Immature natural killer cell (primary cell): ENCODE data around the gene C19orf53. TPM values are rescaled to one million over a fixed set of nuclear protein-coding genes. Genes with fewer than 3 reads are reported as not detected.
A peak's percentile ranks its signal among the peaks of the same experiment; 100 is the strongest.

ENCODE experiments used
- DNase-seq, 3 donors: peaks; one replicate each; pipeline ENCODE4 v3.0.0; 2022; ENCODE audit warnings: mixed read lengths in 1 of 3
- H3K27ac Mint-ChIP-seq, 6 donors: one replicate each; pipeline ENCODE4 v1.8.0; 2020; ENCODE audit warnings: mixed read lengths in 6 of 6, mild to moderate bottlenecking in 5 of 6, inconsistent platforms in 4 of 6, moderate library complexity in 3 of 6
- H3K27me3 Mint-ChIP-seq, 3 donors: one replicate each; pipeline ENCODE4 v1.8.0; 2020 to 2021; ENCODE audit warnings: low read depth in 3 of 3, mild to moderate bottlenecking in 3 of 3, mixed read lengths in 3 of 3, moderate library complexity in 3 of 3, inconsistent platforms in 1 of 3
- H3K36me3 Mint-ChIP-seq, 3 donors: one replicate each; pipeline ENCODE4 v1.8.0; 2020; ENCODE audit warnings: mixed read lengths in 3 of 3, inconsistent platforms in 2 of 3, mild to moderate bottlenecking in 2 of 3
- H3K4me1 Mint-ChIP-seq, 2 donors: one replicate each; pipeline ENCODE4 v1.8.0; 2020; ENCODE audit warnings: inconsistent platforms in 2 of 2, mild to moderate bottlenecking in 2 of 2, mixed read lengths in 2 of 2, moderate library complexity in 1 of 2
- H3K4me3 Mint-ChIP-seq, 5 donors: one replicate each; pipeline ENCODE4 v1.8.0; 2020; ENCODE audit warnings: mild to moderate bottlenecking in 5 of 5, mixed read lengths in 5 of 5, inconsistent platforms in 3 of 5, moderate library complexity in 3 of 5
- H3K9me3 Mint-ChIP-seq, 6 donors: one replicate each; pipeline ENCODE4 v1.8.0; 2020; ENCODE audit warnings: mild to moderate bottlenecking in 6 of 6, mixed read lengths in 6 of 6, inconsistent platforms in 4 of 6, moderate library complexity in 3 of 6
- polyA plus RNA-seq, 3 donors: library from polyadenylated mRNA; unstranded; fragments of 300-500 nt; fragmentation: Illumina TruSeq; gene quantifications; one replicate each; pipeline ENCODE4 v1.2.3, GENCODE V29; 2021

Gene C19orf53
- polyA plus RNA-seq: 100 to 1,000 TPM; 178 to 259 (median 185) TPM

- peaks cover 4 to 25% (median 6%) of the 10 kb centered on the region in 3 donors for H3K36me3 Mint-ChIP-seq
- H3K4me3 Mint-ChIP-seq: peak within 1 kb of the TSS; percentile 94 to 100 (median 98)
- peaks cover 0 to 5% (median 5%) of the 10 kb centered on the region in 3 donors for H3K27me3 Mint-ChIP-seq
- no peaks in the 10 kb centered on the region for H3K9me3 Mint-ChIP-seq
- peak; percentile 82 to 86 (median 83) for DNase-seq
- peaks cover 28% of the 10 kb centered on the region in 2 donors for H3K4me1 Mint-ChIP-seq
- peak within 1 kb of the TSS; percentile 85 to 99 (median 96) for H3K27ac Mint-ChIP-seq
Observed at GRCh38 chr19:13774217-13775191, at the start of gene C19orf53. TSS of gene C19orf53 (plus strand) at chr19:13774456. CDS start at chr19:13774478, 22 bp downstream.

- peaks cover 0 to 6% (median under 1%) of the 10 kb centered on the region in 3 donors for H3K27me3 Mint-ChIP-seq
- no peak overlapping the region for H3K27ac Mint-ChIP-seq
- H3K36me3 Mint-ChIP-seq: no peaks in the 10 kb centered on the region
- no peak for DNase-seq
- no peaks in the 10 kb centered on the region for H3K9me3 Mint-ChIP-seq
- H3K4me1 Mint-ChIP-seq: peaks cover 6 to 7% of the 10 kb centered on the region in 2 donors
- no peak overlapping the region for H3K4me3 Mint-ChIP-seq
Observed at GRCh38 chr19:13726323-13726722, 47.9 kb upstream of the C19orf53 start.

GRCh38 chr19:13727798-13728197, 46.5 kb upstream of the C19orf53 start:
- H3K4me1 Mint-ChIP-seq: peaks cover 12 to 17% of the 10 kb centered on the region in 2 donors
- no peak overlapping the region for H3K27ac Mint-ChIP-seq
- peaks cover 0 to 6% (median 2%) of the 10 kb centered on the region in 3 donors for H3K27me3 Mint-ChIP-seq
- H3K36me3 Mint-ChIP-seq: no peaks in the 10 kb centered on the region
- no peaks in the 10 kb centered on the region for H3K9me3 Mint-ChIP-seq
- no peak overlapping the region for H3K4me3 Mint-ChIP-seq
- no peak for DNase-seq

GRCh38 chr19:13729859-13730258, 44.4 kb upstream of the C19orf53 start:
- Mint-ChIP-seq H3K9me3 (no peaks in the 10 kb centered on the region), H3K36me3 (no peaks in the 10 kb centered on the region)

GRCh38 chr19:13731147-13731964, 42.9 kb upstream of the C19orf53 start:
- Mint-ChIP-seq H3K36me3 (no peaks in the 10 kb centered on the region), H3K27me3 (peaks cover 0 to 2% (median 0%) of the 10 kb centered on the region in 3 donors), H3K4me3 (peak overlapping the region; percentile 86 to 91 (median 89)), H3K27ac (peak overlapping the region; percentile 15 to 97 (median 88)), H3K9me3 (no peaks in the 10 kb centered on the region), H3K4me1 (peaks cover 12 to 17% of the 10 kb centered on the region in 2 donors)
- peak; percentile 92 to 94 (median 92) for DNase-seq

More at GRCh38 chr19:13729859-13730258, 44.4 kb upstream of the C19orf53 start:
- Mint-ChIP-seq H3K4me1 (peaks cover 12 to 17% of the 10 kb centered on the region in 2 donors), H3K27ac (no peak overlapping the region), H3K27me3 (peaks cover 0 to 2% (median under 1%) of the 10 kb centered on the region in 3 donors), H3K4me3 (peak overlapping the region in 3 of 5 donors; percentile 6 to 18 (median 14))
- no peak for DNase-seq

- H3K27me3 Mint-ChIP-seq: peaks cover 0 to 2% (median 0%) of the 10 kb centered on the region in 3 donors
- H3K9me3 Mint-ChIP-seq: no peaks in the 10 kb centered on the region
- no peaks in the 10 kb centered on the region for H3K36me3 Mint-ChIP-seq
- peaks cover 12 to 17% of the 10 kb centered on the region in 2 donors for H3K4me1 Mint-ChIP-seq
- H3K4me3 Mint-ChIP-seq: peak overlapping the region in 3 of 5 donors; percentile 86 to 89 (median 87)
- H3K27ac Mint-ChIP-seq: no peak overlapping the region
- no peak for DNase-seq
Observed at GRCh38 chr19:13732337-13732736, 41.9 kb upstream of the C19orf53 start.

GRCh38 chr19:13734751-13735150, 39.5 kb upstream of the C19orf53 start:
- no peak overlapping the region for H3K27ac Mint-ChIP-seq
- peaks cover 12 to 17% of the 10 kb centered on the region in 2 donors for H3K4me1 Mint-ChIP-seq
- H3K4me3 Mint-ChIP-seq: no peak overlapping the region
- H3K36me3 Mint-ChIP-seq: no peaks in the 10 kb centered on the region
- no peaks in the 10 kb centered on the region for H3K9me3 Mint-ChIP-seq
- no peak for DNase-seq
- H3K27me3 Mint-ChIP-seq: peaks cover 2 to 4% (median 2%) of the 10 kb centered on the region in 3 donors

GRCh38 chr19:13738073-13738472, 36.2 kb upstream of the C19orf53 start:
- no peaks in the 10 kb centered on the region for H3K9me3 Mint-ChIP-seq
- H3K36me3 Mint-ChIP-seq: no peaks in the 10 kb centered on the region
- H3K27ac Mint-ChIP-seq: no peak overlapping the region
- H3K4me3 Mint-ChIP-seq: no peak overlapping the region
- H3K4me1 Mint-ChIP-seq: no peaks in the 10 kb centered on the region
- no peak for DNase-seq
- H3K27me3 Mint-ChIP-seq: peaks cover 0 to 4% (median 2%) of the 10 kb centered on the region in 3 donors

- Mint-ChIP-seq H3K27ac (no peak overlapping the region), H3K36me3 (no peaks in the 10 kb centered on the region), H3K4me1 (peaks cover 0 to 7% of the 10 kb centered on the region in 2 donors), H3K4me3 (no peak overlapping the region), H3K9me3 (no peaks in the 10 kb centered on the region), H3K27me3 (peaks cover 2 to 4% (median 2%) of the 10 kb centered on the region in 3 donors)
- no peak for DNase-seq
Observed at GRCh38 chr19:13741893-13742292, 32.4 kb upstream of the C19orf53 start.

- peaks cover 2 to 6% (median 3%) of the 10 kb centered on the region in 3 donors for H3K27me3 Mint-ChIP-seq
- no peaks in the 10 kb centered on the region for H3K36me3 Mint-ChIP-seq
- H3K27ac Mint-ChIP-seq: no peak overlapping the region
- DNase-seq: no peak
- no peak overlapping the region for H3K4me3 Mint-ChIP-seq
- H3K4me1 Mint-ChIP-seq: peaks cover 6 to 13% of the 10 kb centered on the region in 2 donors
- H3K9me3 Mint-ChIP-seq: no peaks in the 10 kb centered on the region
Observed at GRCh38 chr19:13742756-13743155, 31.5 kb upstream of the C19orf53 start.

GRCh38 chr19:13744174-13744573, 30.1 kb upstream of the C19orf53 start:
- peaks cover 17 to 26% of the 10 kb centered on the region in 2 donors for H3K4me1 Mint-ChIP-seq
- H3K9me3 Mint-ChIP-seq: no peaks in the 10 kb centered on the region
- no peak overlapping the region for H3K4me3 Mint-ChIP-seq
- no peaks in the 10 kb centered on the region for H3K36me3 Mint-ChIP-seq
- H3K27me3 Mint-ChIP-seq: peaks cover 2 to 3% (median 3%) of the 10 kb centered on the region in 3 donors
- DNase-seq: no peak
- H3K27ac Mint-ChIP-seq: no peak overlapping the region

GRCh38 chr19:13747098-13747453, 27.2 kb upstream of the C19orf53 start:
- H3K27me3 Mint-ChIP-seq: peaks cover 2 to 4% (median 3%) of the 10 kb centered on the region in 3 donors
- H3K36me3 Mint-ChIP-seq: no peaks in the 10 kb centered on the region
- peak overlapping the region; percentile 86 to 92 (median 88) for H3K4me3 Mint-ChIP-seq
- no peaks in the 10 kb centered on the region for H3K9me3 Mint-ChIP-seq
- H3K27ac Mint-ChIP-seq: peak overlapping the region; percentile 78 to 97 (median 93)
- no peak for DNase-seq
- peaks cover 26 to 35% of the 10 kb centered on the region in 2 donors for H3K4me1 Mint-ChIP-seq

- peaks cover 0 to 5% (median 0%) of the 10 kb centered on the region in 3 donors for H3K36me3 Mint-ChIP-seq
- no peaks in the 10 kb centered on the region for H3K9me3 Mint-ChIP-seq
- peak overlapping the region; percentile 93 to 97 (median 93) for H3K27ac Mint-ChIP-seq
- H3K4me3 Mint-ChIP-seq: peak overlapping the region; percentile 86 to 92 (median 88)
- peak in 1 of 3 donors; percentile 16 for DNase-seq
- H3K4me1 Mint-ChIP-seq: peaks cover 26 to 35% of the 10 kb centered on the region in 2 donors
- H3K27me3 Mint-ChIP-seq: peaks cover 2 to 4% (median 3%) of the 10 kb centered on the region in 3 donors
Observed at GRCh38 chr19:13748169-13748828, 26.0 kb upstream of the C19orf53 start.
